HG03432 (cell line): Measurements from ENCODE around the gene GARIN3.
"Not testable (repeated sequence)": the region's sequence is repeated elsewhere in the genome, so short reads cannot be mapped to it uniquely, and the experiment has no call there.

Source experiments
- ATAC-seq: cut with Tn5 transposase; IDR thresholded peaks from one replicate; pipeline ENCODE4 v1.9.1; 2021; ENCODE audit warnings: mild to moderate bottlenecking, moderate library complexity; ENCODE audit not compliant: unreplicated experiment

Gene GARIN3

GRCh38 chr5:157186309-157187045 lies 20.4 kb upstream of the GARIN3 start:
- ATAC-seq, result no peak

GRCh38 chr5:157185122-157185521 lies 19.1 kb upstream of the GARIN3 start:
- ATAC-seq, result not testable (repeated sequence)

GRCh38 chr5:157184117-157184670 lies 18.1 kb upstream of the GARIN3 start:
- ATAC-seq, result no peak

- ATAC-seq, result no peak
Observed at GRCh38 chr5:157182143-157182757, 16.2 kb upstream of the GARIN3 start.

GRCh38 chr5:157180374-157181264 lies 14.6 kb upstream of the GARIN3 start, which contains the start of gene ITK:
Gene ITK, plus strand, starts transcription at chr5:157180840. Its CDS starts 138 bp downstream, at chr5:157180978.
- no peak for ATAC-seq

GRCh38 chr5:157178966-157179365 lies 12.9 kb upstream of the GARIN3 start:
- ATAC-seq, result no peak

GRCh38 chr5:157177953-157178352 lies 11.9 kb upstream of the GARIN3 start:
- no peak for ATAC-seq

GRCh38 chr5:157175071-157175612 lies 9.1 kb upstream of the GARIN3 start:
- ATAC-seq, result no peak

- ATAC-seq, result peak; percentile 99
Observed at GRCh38 chr5:157172403-157172802, 6.3 kb upstream of the GARIN3 start.

- no peak for ATAC-seq
Observed at GRCh38 chr5:157168286-157168685, 2.2 kb upstream of the GARIN3 start.

GRCh38 chr5:157167214-157167621 lies 1.2 kb upstream of the GARIN3 start:
- peak; percentile 56 for ATAC-seq

GRCh38 chr5:157165668-157166067 lies 396 bp downstream of the GARIN3 start:
- ATAC-seq, result no peak

- ATAC-seq, result no peak
Observed at GRCh38 chr5:157165261-157165660, 803 bp downstream of the GARIN3 start.

GRCh38 chr5:157164521-157164920 lies 1.5 kb downstream of the GARIN3 start:
- ATAC-seq, result no peak

- no peak for ATAC-seq
Observed at GRCh38 chr5:157162919-157163510, 3.0 kb downstream of the GARIN3 start.

GRCh38 chr5:157161996-157162395 lies 4.1 kb downstream of the GARIN3 start:
- ATAC-seq, result no peak

- no peak for ATAC-seq
Observed at GRCh38 chr5:157160001-157160400, 6.1 kb downstream of the GARIN3 start.

GRCh38 chr5:157159209-157159751 lies 6.8 kb downstream of the GARIN3 start:
- ATAC-seq, result no peak

GRCh38 chr5:157157293-157157891 lies 8.7 kb downstream of the GARIN3 start:
- ATAC-seq, result no peak

GRCh38 chr5:157155297-157155696 lies 10.8 kb downstream of the GARIN3 start:
- ATAC-seq, result no peak
